Uterus (tissue), 2 donors: ENCODE results near the gene MED26.

Source experiments
- POLR2A ChIP-seq, 2 donors: fragments of 450-650 bp; IDR thresholded peaks; one replicate each; pipeline ENCODE4 v1.6.1; 2016; ENCODE audit warnings: antibody characterized with exemption in 2 of 2, mild to moderate bottlenecking in 1 of 2, moderate library complexity in 1 of 2
- TF ChIP-seq, protein P1 (sequence below), 4 experiments: fragments of 200-600 bp in 2 of 4; fragments of 450-650 bp in 2 of 4; sonication (generic) in 2 of 4; IDR thresholded peaks; one replicate each; pipeline ENCODE4 v1.5.1; 2016 to 2019; ENCODE audit warnings: antibody characterized with exemption in 4 of 4, mild to moderate bottlenecking in 2 of 4, moderate library complexity in 1 of 4

DNA sequence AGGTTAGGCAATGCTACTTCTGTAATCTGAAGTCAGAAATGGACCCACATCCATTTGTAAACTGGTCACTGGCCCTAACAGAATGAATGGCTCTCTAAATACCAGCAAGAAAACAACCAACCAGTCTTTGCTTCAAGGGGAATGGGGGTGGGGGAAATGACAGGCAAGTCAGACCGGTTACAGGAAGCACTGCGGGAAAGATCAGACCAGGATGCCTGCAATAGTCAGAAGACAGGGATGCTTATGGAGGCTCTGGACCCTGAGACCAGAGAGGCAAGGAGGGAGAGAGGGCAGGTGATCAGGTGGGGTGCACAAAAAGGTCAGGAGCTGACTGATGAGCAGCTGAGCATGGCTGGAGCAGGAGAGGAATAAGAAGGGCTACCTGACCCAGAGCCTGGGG is 13.1 kb downstream of the MED26 start:
- TF ChIP-seq, protein P1, sequence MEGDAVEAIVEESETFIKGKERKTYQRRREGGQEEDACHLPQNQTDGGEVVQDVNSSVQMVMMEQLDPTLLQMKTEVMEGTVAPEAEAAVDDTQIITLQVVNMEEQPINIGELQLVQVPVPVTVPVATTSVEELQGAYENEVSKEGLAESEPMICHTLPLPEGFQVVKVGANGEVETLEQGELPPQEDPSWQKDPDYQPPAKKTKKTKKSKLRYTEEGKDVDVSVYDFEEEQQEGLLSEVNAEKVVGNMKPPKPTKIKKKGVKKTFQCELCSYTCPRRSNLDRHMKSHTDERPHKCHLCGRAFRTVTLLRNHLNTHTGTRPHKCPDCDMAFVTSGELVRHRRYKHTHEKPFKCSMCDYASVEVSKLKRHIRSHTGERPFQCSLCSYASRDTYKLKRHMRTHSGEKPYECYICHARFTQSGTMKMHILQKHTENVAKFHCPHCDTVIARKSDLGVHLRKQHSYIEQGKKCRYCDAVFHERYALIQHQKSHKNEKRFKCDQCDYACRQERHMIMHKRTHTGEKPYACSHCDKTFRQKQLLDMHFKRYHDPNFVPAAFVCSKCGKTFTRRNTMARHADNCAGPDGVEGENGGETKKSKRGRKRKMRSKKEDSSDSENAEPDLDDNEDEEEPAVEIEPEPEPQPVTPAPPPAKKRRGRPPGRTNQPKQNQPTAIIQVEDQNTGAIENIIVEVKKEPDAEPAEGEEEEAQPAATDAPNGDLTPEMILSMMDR (IDR thresholded peaks at IDR 0.05): no peak
- TF ChIP-seq POLR2A (IDR thresholded peaks at IDR 0.05): no peak
